ENCODE data around the gene SIVA1.
A peak's percentile ranks its signal among the peaks of the same experiment; 100 is the strongest.

GRCh38 chr14:104770851-104771272 is 17.9 kb downstream of the SIVA1 start:
- TF ChIP-seq CTCF (IDR thresholded peaks at IDR 0.05), result peak; percentile 25 to 37 (median 32)
- TF ChIP-seq POLR2A (IDR thresholded peaks at IDR 0.05), result no peak

Measured in right lobe of liver (tissue), 4 donors.